Fibroblast of pulmonary artery (primary cell): ENCODE measurements around the gene CSMD2.

Experiments
- DNase-seq: peaks from one replicate; pipeline ENCODE4 v3.0.0-alpha.2; 2010; ENCODE audit warnings: low read depth
- H3K4me3 ChIP-seq: replicated peaks from 2 replicates; pipeline ENCODE4 v1.5.1; 2011; ENCODE audit warnings: low read depth, mild to moderate bottlenecking, control low read depth, low read length, moderate library complexity
- TF ChIP-seq, protein P1 (sequence below): IDR thresholded peaks from 2 replicates; pipeline ENCODE4 v1.5.1; 2011; ENCODE audit warnings: mild to moderate bottlenecking, control low read depth, low read length, inconsistent platforms; ENCODE audit errors: missing control alignments

Gene CSMD2

DNA sequence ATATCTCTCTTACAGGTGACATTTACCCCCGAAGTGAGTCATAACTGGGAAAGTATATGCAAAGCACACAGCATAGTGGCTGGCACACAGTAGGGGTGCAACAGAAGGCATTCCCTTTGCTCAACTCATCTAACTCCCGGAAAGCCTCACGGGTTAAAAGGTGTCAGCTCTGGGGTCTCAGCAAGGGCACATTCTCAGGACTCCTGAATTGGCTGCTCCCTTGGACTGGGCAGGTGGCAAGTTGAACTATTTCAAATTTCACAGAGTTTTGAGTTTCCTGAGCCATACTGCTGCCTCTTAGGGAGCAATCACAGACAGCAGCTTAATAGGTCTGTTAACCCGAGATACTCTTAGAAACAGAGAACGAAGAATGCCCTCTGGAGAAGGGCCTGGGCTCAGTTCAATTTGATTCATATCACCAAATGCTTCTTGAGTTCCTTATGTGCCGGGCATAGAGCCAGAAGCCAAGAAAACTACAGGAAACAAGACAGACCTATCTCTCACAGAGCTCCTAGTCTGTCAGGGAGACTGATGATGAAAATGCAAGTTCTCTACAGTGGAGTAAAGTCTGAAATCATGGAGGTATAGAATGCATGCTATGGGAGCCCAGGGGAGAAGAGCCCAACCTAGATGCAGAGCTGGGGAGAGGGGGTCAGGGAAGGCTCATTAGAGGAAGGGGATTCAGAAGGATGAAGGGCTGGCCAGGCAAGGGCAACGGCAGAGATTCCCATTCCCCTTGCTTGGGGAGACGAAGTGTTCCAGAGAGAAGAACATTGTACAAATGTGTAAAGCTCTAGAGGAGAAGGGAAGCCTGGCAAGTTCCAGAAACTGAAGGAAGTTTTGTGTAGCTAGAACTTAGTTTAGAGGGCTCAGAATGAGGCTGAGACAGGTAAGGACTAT, 445.0 kb downstream of the CSMD2 start:
- TF ChIP-seq, protein P1, sequence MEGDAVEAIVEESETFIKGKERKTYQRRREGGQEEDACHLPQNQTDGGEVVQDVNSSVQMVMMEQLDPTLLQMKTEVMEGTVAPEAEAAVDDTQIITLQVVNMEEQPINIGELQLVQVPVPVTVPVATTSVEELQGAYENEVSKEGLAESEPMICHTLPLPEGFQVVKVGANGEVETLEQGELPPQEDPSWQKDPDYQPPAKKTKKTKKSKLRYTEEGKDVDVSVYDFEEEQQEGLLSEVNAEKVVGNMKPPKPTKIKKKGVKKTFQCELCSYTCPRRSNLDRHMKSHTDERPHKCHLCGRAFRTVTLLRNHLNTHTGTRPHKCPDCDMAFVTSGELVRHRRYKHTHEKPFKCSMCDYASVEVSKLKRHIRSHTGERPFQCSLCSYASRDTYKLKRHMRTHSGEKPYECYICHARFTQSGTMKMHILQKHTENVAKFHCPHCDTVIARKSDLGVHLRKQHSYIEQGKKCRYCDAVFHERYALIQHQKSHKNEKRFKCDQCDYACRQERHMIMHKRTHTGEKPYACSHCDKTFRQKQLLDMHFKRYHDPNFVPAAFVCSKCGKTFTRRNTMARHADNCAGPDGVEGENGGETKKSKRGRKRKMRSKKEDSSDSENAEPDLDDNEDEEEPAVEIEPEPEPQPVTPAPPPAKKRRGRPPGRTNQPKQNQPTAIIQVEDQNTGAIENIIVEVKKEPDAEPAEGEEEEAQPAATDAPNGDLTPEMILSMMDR, result no peak
- H3K4me3 ChIP-seq, result no peak overlapping the region
- DNase-seq, result no peak

DNA sequence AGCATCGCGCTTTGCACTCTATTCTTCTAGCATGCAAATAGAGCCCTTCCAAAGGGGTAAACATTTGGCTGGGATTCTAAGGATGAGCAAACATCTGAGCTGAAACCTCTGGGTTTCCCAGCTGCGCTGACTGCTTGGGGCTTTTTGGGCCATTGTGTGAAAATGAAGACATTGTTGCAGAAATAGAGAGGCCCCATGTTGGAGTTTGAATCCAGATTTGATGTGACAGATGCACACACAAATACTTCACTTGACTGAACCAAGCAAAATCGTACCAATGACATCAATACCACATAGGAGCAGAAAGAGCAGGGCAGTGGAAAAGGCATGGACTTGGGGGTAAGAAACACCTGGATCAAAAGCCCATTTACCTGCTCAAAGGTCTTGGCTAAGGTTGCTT, 445.7 kb downstream of the CSMD2 start:
- no peak overlapping the region for H3K4me3 ChIP-seq
- DNase-seq, result no peak
- TF ChIP-seq, protein P1, result no peak

DNA sequence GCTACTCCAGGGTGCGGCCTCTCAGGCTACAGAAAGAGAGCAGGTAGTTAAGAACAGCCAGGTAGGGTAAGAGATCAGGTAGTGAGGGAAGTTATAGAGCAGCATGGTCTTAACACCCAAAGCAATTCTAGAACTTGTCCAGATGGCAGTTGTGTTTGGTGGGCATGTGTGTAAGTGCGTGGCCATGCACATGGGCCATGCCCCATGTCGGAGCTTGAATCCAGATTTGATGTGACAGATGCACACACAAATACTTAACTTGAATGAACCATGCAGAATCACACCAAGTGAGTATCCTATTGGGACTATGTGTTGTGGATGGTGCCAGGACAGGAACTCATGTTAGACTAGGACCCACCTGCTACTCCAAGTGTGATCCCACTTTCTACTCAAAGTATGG, 446.8 kb downstream of the CSMD2 start:
- H3K4me3 ChIP-seq, result no peak overlapping the region
- TF ChIP-seq, protein P1, result no peak
- DNase-seq, result no peak

DNA sequence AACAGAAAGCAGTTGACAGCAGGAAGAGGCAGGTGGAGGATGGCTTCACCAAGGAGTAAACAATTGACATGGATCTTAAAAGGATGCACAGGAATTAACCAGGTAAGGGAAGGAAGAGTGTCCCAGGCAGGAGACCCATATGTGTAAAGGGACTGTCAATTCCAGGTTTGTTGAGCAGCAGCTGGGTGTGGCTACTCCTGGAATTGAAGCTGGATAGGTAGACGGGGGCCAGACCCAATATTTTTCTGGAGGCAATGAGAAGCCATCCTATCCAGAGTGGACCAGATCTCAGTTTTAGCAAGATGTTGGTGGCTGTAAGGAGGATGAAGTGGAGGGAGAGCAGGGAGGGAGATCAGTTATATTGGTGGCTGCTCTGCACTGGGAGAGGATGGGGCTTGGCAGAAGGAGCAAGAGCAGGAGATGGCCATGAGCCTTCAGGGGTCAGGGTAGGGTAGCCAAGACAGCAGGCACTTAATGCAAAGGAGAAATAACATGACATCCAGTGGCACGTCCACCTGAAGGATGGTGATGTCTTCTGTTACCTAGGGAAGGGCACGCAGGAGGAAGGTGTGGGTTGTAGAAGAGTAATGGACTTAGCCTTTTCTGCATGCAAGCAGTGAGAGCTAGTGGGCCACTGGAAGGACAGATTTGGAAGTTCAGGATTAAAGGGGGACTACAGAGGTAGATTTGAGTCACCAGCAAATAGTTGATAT, 447.9 kb downstream of the CSMD2 start:
- no peak overlapping the region for H3K4me3 ChIP-seq
- TF ChIP-seq, protein P1, result no peak
- DNase-seq, result no peak

DNA sequence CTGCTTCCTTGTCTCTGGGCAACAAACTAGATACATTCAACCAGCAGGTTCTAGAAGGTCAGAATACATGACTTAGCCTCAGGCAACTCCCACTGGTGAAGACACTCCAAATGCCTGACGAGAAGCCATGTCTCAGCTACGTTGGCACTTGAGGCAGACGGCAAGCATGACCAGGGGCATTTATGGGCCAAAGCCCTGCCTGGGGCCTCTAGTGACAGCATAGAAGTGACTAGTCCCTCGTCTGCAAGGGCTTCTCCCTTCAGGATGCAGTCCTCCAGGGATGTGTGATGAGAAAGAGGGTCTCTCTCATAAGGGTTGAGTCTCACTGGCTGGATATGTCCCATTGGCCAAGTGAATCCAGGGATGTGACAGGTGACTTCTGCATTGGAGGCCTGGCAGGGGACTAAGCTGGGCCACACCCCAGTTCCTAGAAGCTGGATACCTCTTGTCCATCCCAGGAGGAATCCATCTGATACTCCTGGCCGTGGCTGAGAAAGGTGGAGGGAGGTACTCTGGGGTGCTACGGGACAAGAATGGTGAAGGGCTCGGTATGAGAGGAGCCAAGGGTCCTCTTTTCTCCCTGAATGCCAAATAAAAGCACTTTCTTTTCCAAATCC, 449.7 kb downstream of the CSMD2 start:
- no peak for DNase-seq
- TF ChIP-seq, protein P1, result no peak
- H3K4me3 ChIP-seq, result no peak overlapping the region

DNA sequence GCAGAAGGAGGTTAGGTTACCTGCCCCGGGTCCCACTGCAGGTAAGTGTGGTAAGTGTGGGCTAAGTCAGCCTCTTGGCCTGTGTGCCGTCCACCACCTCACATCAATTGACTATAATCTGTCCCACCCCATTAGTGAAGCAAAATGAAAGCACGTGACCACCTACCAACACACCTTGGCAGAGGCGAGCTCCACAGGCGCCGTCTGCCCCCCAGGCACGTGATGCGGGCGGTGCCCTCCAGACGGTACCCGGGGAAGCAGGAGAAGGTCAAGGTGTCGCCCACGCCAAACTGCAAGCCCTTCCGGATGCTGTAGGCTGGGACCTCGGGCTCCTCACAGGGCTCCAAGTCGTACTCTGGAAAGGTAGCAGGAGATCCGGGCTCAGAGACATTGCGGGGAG, 450.6 kb downstream of the CSMD2 start:
- no peak overlapping the region for H3K4me3 ChIP-seq
- DNase-seq, result no peak
- TF ChIP-seq, protein P1, result no peak
